Adrenal gland (tissue), 5 donors: ENCODE measurements around the gene NNMT.

Experiments used
- CTCF ChIP-seq, 6 experiments: fragments of 450-650 bp in 4 of 6; fragments of 200-600 bp in 2 of 6; sonication (generic) in 1 of 6; IDR thresholded peaks; 1 replicate in 5 of 6; 2 replicates in 1 of 6; pipeline versions ENCODE4 v1.5.1 to v1.8.0; 2016 to 2021; ENCODE audit warnings: antibody characterized with exemption in 6 of 6, mild to moderate bottlenecking in 2 of 6, moderate library complexity in 1 of 6
- POLR2A ChIP-seq, 2 donors: fragments of 450-650 bp; IDR thresholded peaks; one replicate each; pipeline ENCODE4 v1.6.1; 2017; ENCODE audit warnings: antibody characterized with exemption in 2 of 2, mild to moderate bottlenecking in 2 of 2, moderate library complexity in 1 of 2
- donor health status: DM: no; HTN: no; CAD: no.

DNA sequence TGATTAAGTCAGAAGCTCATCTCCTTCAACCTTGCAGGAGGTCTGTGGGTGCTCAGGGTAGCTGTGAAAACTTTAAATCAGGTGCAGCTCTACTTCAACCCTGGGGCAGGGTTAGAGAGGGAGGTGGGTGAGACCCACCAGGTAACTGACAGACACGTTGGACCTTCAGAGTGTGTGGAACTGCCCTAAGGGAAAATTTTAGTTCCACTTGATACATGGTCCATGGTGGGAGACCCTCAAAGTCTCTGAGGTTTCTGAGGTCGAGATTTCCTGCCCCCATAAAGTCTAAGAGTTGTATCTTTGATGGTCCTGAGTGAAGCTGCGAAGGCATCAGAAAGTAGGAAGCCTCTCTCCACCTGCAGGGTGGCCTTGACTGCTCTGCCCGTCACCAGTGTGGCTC, 23.9 kb upstream of the NNMT start:
- TF ChIP-seq CTCF (IDR thresholded peaks at IDR 0.05) (no peak), POLR2A (IDR thresholded peaks at IDR 0.05) (no peak)
